Stimulated activated effector memory CD8-positive, alpha-beta T cell treated with anti-CD3 and anti-CD28 coated beads, Interleukin-12 subunit alpha, Interleukin-12 subunit beta, amount 100 ng/mL, for 72 hours (primary cell): ENCODE data around the gene FOXF1.

Experiments used
- ATAC-seq: fragments of 150-1000 bp; cut with Tn5 transposase; 2 replicates; pipeline ENCODE4 v1.10.0; 2021
- DNase-seq, 2 donors: peaks; one replicate each; pipeline ENCODE4 v3.0.0; 2021 to 2022; ENCODE audit warnings: low spot score in 2 of 2
- H3K27ac Mint-ChIP-seq: one replicate; pipeline ENCODE4 v1.8.0; 2022; ENCODE audit warnings: mild to moderate bottlenecking, mixed read lengths
- H3K36me3 Mint-ChIP-seq: one replicate; pipeline ENCODE4 v1.8.0; 2022; ENCODE audit warnings: mild to moderate bottlenecking, mixed read lengths
- H3K4me1 Mint-ChIP-seq: one replicate; pipeline ENCODE4 v1.8.0; 2022; ENCODE audit warnings: mixed read lengths
- H3K4me3 Mint-ChIP-seq: one replicate; pipeline ENCODE4 v1.8.0; 2022; ENCODE audit warnings: mild to moderate bottlenecking, mixed read lengths
- H3K9me3 Mint-ChIP-seq: one replicate; pipeline ENCODE4 v1.8.0; 2022; ENCODE audit warnings: mixed read lengths

Gene FOXF1

GRCh38 chr16:86530251-86531190 lies 20.2 kb downstream of the FOXF1 start:
- DNase-seq (no peak), ATAC-seq (no peak)
- Mint-ChIP-seq H3K36me3 (no peaks in the 10 kb centered on the region), H3K4me1 (no peaks in the 10 kb centered on the region), H3K9me3 (peaks cover 3% of the 10 kb centered on the region), H3K27ac (no peak overlapping the region), H3K4me3 (no peak overlapping the region)

GRCh38 chr16:86531191-86531545 lies 20.8 kb downstream of the FOXF1 start:
- DNase-seq (no peak), ATAC-seq (no peak)
- Mint-ChIP-seq H3K27ac (no peak overlapping the region), H3K36me3 (no peaks in the 10 kb centered on the region), H3K4me3 (no peak overlapping the region), H3K9me3 (peaks cover 3% of the 10 kb centered on the region), H3K4me1 (no peaks in the 10 kb centered on the region)

DNA sequence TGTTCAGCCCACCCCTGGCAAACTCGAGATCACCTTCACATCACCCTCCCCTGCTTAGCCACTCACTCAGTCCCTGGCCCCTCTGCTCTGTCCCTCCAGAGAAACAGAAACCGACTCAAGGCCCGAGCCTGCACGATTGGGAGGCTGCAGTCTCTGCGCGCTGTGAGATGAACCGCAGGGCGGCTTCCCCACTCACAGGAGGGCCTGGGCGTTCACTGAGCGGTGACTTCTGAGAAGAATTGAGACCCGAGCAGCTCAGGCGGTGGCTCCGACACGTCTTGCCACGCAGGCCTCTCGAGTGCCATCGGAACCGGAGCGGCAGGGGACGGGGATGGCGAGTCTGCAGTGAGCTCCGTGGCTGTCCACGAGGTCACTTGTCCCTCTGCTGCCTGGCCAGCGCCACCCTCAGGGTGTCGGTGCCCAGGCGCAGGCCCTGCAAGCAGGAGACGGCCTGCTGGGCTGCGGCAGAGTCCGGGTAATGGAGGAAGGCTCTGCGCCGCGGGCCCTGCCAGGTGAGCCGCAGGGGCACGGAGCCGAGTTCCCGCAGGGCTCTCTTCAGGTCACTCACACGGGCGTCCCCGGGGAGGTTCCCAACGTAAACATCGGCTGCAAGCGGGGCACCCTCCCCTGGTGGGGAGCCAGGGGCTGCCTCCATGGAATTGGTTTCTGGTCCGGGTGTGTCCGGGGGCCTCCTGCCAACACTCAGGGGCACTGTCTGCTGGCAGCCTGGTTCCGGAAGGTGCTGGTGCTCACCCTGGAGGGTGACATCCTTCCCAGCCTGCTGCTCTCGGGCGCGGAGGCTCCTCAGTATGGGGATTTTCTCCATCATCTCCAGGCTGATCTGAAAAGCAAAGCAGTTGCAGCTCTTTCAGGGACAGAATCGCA lies 21.6 kb downstream of the FOXF1 start:
- no peaks in the 10 kb centered on the region for H3K4me1 Mint-ChIP-seq
- peaks cover 3% of the 10 kb centered on the region for H3K9me3 Mint-ChIP-seq
- ATAC-seq (no peak), DNase-seq (no peak)
- no peak overlapping the region for H3K27ac Mint-ChIP-seq
- no peaks in the 10 kb centered on the region for H3K36me3 Mint-ChIP-seq
- H3K4me3 Mint-ChIP-seq: no peak overlapping the region

DNA sequence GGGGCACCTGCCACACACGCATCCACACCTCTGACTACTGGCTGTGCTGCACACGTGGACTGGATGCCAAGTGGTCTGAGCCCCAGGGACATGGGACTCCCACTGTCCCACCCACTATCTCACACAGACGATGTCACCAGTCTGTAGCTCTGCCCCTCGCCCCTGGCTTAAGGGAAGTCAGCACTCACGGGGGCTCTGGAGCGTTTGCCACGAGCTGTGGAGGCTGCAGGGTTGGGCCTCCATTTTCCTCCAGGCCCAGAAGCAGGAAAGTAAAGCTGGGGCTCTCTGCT lies 22.1 kb downstream of the FOXF1 start:
- no peak overlapping the region for H3K27ac Mint-ChIP-seq
- no peaks in the 10 kb centered on the region for H3K36me3 Mint-ChIP-seq
- H3K9me3 Mint-ChIP-seq: peaks cover 3% of the 10 kb centered on the region
- no peak overlapping the region for H3K4me3 Mint-ChIP-seq
- H3K4me1 Mint-ChIP-seq: no peaks in the 10 kb centered on the region
- ATAC-seq (no peak), DNase-seq (no peak)

- DNase-seq (no peak), ATAC-seq (no peak)
- Mint-ChIP-seq H3K36me3 (no peaks in the 10 kb centered on the region), H3K27ac (no peak overlapping the region), H3K9me3 (no peaks in the 10 kb centered on the region), H3K4me1 (no peaks in the 10 kb centered on the region), H3K4me3 (no peak overlapping the region)
Measured at GRCh38 chr16:86533076-86533475, 22.7 kb downstream of the FOXF1 start.

- no peaks in the 10 kb centered on the region for H3K9me3 Mint-ChIP-seq
- ATAC-seq (no peak), DNase-seq (no peak)
- no peaks in the 10 kb centered on the region for H3K4me1 Mint-ChIP-seq
- H3K4me3 Mint-ChIP-seq: no peak overlapping the region
- peaks cover 8% of the 10 kb centered on the region for H3K36me3 Mint-ChIP-seq
- no peak overlapping the region for H3K27ac Mint-ChIP-seq
Measured at GRCh38 chr16:86533767-86534351, 23.5 kb downstream of the FOXF1 start.

- Mint-ChIP-seq H3K4me3 (no peak overlapping the region), H3K27ac (no peak overlapping the region), H3K36me3 (peaks cover 19% of the 10 kb centered on the region), H3K4me1 (no peaks in the 10 kb centered on the region), H3K9me3 (no peaks in the 10 kb centered on the region)
- DNase-seq (no peak), ATAC-seq (no peak)
Measured at GRCh38 chr16:86534779-86535615, 24.7 kb downstream of the FOXF1 start.

- peaks cover 35% of the 10 kb centered on the region for H3K36me3 Mint-ChIP-seq
- DNase-seq (no peak), ATAC-seq (no peak)
- H3K9me3 Mint-ChIP-seq: no peaks in the 10 kb centered on the region
- no peak overlapping the region for H3K27ac Mint-ChIP-seq
- H3K4me3 Mint-ChIP-seq: no peak overlapping the region
- no peaks in the 10 kb centered on the region for H3K4me1 Mint-ChIP-seq
Measured at GRCh38 chr16:86536621-86537020, 26.3 kb downstream of the FOXF1 start.

DNA sequence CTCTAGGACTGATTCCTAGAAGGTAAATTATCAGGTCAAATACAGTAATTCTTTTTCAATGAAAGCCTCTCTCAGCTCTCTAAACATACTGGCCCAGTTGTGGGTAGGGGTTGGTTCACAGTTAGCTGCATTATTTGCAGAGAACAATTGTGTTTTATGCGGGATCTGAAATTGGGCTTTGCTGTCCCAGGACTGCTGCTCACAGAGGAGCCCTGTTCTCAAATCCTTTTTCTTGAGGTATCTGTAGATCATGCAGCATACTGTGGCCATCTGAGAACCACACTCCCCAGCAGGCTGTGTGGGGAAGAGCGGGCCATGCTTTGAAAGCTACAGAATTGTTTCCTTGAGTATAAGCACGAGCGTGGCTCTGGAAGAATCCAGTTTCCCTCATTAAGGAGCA lies 27.2 kb downstream of the FOXF1 start:
- H3K4me3 Mint-ChIP-seq: no peak overlapping the region
- no peaks in the 10 kb centered on the region for H3K4me1 Mint-ChIP-seq
- H3K9me3 Mint-ChIP-seq: no peaks in the 10 kb centered on the region
- H3K27ac Mint-ChIP-seq: no peak overlapping the region
- no peak for ATAC-seq
- H3K36me3 Mint-ChIP-seq: peaks cover 44% of the 10 kb centered on the region
- DNase-seq: no peak

- no peak overlapping the region for H3K27ac Mint-ChIP-seq
- no peak overlapping the region for H3K4me3 Mint-ChIP-seq
- H3K4me1 Mint-ChIP-seq: peaks cover 5% of the 10 kb centered on the region
- ATAC-seq (no peak), DNase-seq (no peak)
- no peaks in the 10 kb centered on the region for H3K9me3 Mint-ChIP-seq
- peaks cover 49% of the 10 kb centered on the region for H3K36me3 Mint-ChIP-seq
Measured at GRCh38 chr16:86538196-86538780, 28.0 kb downstream of the FOXF1 start.

- Mint-ChIP-seq H3K9me3 (no peaks in the 10 kb centered on the region), H3K36me3 (peaks cover 49% of the 10 kb centered on the region), H3K4me1 (peaks cover 5% of the 10 kb centered on the region), H3K27ac (no peak overlapping the region), H3K4me3 (no peak overlapping the region)
- ATAC-seq (no peak), DNase-seq (no peak)
Measured at GRCh38 chr16:86540894-86541293, 30.6 kb downstream of the FOXF1 start.

GRCh38 chr16:86541560-86541959 lies 31.2 kb downstream of the FOXF1 start:
- H3K27ac Mint-ChIP-seq: no peak overlapping the region
- DNase-seq (no peak), ATAC-seq (no peak)
- H3K4me1 Mint-ChIP-seq: peaks cover 5% of the 10 kb centered on the region
- H3K4me3 Mint-ChIP-seq: no peak overlapping the region
- H3K9me3 Mint-ChIP-seq: no peaks in the 10 kb centered on the region
- H3K36me3 Mint-ChIP-seq: peaks cover 56% of the 10 kb centered on the region

GRCh38 chr16:86542756-86543750 lies 32.7 kb downstream of the FOXF1 start:
- Mint-ChIP-seq H3K4me1 (peaks cover 5% of the 10 kb centered on the region), H3K27ac (no peak overlapping the region), H3K36me3 (peaks cover 71% of the 10 kb centered on the region), H3K4me3 (no peak overlapping the region), H3K9me3 (no peaks in the 10 kb centered on the region)
- ATAC-seq (no peak), DNase-seq (no peak)

DNA sequence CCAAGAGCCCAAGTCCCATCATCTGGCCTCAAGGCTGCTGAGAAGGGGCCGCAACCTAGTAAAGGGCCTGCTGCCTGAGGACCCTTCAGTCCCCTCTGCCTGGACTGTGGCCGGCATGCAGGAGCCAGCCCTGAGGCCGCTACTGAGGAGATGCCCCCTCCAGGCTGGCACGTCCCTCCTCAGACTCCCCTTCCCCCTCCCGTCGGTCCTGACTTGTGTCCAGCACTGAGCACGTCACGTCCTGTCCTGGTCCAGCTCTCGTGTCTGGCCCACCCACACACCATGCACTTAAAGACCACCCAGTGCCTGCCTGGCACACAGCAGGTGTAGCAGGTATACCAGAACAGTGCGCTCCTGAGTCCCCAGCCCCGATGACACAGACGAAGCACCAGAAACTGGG lies 35.2 kb downstream of the FOXF1 start:
- no peak overlapping the region for H3K4me3 Mint-ChIP-seq
- H3K9me3 Mint-ChIP-seq: no peaks in the 10 kb centered on the region
- peaks cover 5% of the 10 kb centered on the region for H3K4me1 Mint-ChIP-seq
- ATAC-seq: no peak
- peaks cover 51% of the 10 kb centered on the region for H3K36me3 Mint-ChIP-seq
- DNase-seq: no peak
- H3K27ac Mint-ChIP-seq: no peak overlapping the region
